MM.1S (cell line): ENCODE data around the gene ATF2.

ENCODE experiments used
- EZH2 ChIP-seq: fragments of 300-600 bp; sonication (generic); optimal IDR thresholded peaks from 2 replicates; pipeline ENCODE3; 2017; ENCODE audit warnings: low read depth, mild to moderate bottlenecking, antibody characterized with exemption, low read length, mixed read lengths
- EZH2phosphoT487 ChIP-seq: fragments of 300-600 bp; sonication (generic); IDR thresholded peaks from 2 replicates; pipeline ENCODE4 v1.6.1; 2018; ENCODE audit warnings: antibody characterized with exemption, low read length
- TF ChIP-seq, protein P1 (sequence below): fragments of 300-600 bp; sonication (generic); IDR thresholded peaks from 2 replicates; pipeline ENCODE4 v1.5.1; 2016; ENCODE audit warnings: antibody characterized with exemption, low read length, mixed read lengths

GRCh38 chr2:175126661-175127060 lies 41.3 kb downstream of the ATF2 start:
- TF ChIP-seq, protein P1, sequence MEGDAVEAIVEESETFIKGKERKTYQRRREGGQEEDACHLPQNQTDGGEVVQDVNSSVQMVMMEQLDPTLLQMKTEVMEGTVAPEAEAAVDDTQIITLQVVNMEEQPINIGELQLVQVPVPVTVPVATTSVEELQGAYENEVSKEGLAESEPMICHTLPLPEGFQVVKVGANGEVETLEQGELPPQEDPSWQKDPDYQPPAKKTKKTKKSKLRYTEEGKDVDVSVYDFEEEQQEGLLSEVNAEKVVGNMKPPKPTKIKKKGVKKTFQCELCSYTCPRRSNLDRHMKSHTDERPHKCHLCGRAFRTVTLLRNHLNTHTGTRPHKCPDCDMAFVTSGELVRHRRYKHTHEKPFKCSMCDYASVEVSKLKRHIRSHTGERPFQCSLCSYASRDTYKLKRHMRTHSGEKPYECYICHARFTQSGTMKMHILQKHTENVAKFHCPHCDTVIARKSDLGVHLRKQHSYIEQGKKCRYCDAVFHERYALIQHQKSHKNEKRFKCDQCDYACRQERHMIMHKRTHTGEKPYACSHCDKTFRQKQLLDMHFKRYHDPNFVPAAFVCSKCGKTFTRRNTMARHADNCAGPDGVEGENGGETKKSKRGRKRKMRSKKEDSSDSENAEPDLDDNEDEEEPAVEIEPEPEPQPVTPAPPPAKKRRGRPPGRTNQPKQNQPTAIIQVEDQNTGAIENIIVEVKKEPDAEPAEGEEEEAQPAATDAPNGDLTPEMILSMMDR = no peak
- TF ChIP-seq EZH2 (no peak), EZH2phosphoT487 (no peak)
